Activated CD8-positive, alpha-beta memory T cell treated with anti-CD3 and anti-CD28 coated beads for 36 hours (primary cell): ENCODE measurements around the gene CAMK2A. TPM values are rescaled to one million over a fixed set of nuclear protein-coding genes. Genes with fewer than 3 reads are reported as not detected.
"Not testable (repeated sequence)": the region's sequence is repeated elsewhere in the genome, so short reads cannot be mapped to it uniquely, and the experiment has no call there.

Source experiments
- CTCF ChIA-PET: fragments of 350-600 bp; sonication (Branson Sonifier 250); formaldehyde crosslinking; loops from one replicate; lab custom pipeline; 2021; ENCODE audit warnings: antibody characterized with exemption; lab: Charles Lee
- POLR2A ChIA-PET: fragments of 350-600 bp; sonication (Branson Sonifier 250); formaldehyde crosslinking; loops from one replicate; lab custom pipeline; 2021; ENCODE audit warnings: antibody characterized with exemption; lab: Charles Lee
- total RNA-seq, 2 experiments: library from RNA; stranded (reverse); gene quantifications; one replicate each; pipeline ENCODE4 v1.2.3, GENCODE V29; 2021

Gene CAMK2A
- total RNA-seq, 2 experiments from 2014 or later: not detected

DNA sequence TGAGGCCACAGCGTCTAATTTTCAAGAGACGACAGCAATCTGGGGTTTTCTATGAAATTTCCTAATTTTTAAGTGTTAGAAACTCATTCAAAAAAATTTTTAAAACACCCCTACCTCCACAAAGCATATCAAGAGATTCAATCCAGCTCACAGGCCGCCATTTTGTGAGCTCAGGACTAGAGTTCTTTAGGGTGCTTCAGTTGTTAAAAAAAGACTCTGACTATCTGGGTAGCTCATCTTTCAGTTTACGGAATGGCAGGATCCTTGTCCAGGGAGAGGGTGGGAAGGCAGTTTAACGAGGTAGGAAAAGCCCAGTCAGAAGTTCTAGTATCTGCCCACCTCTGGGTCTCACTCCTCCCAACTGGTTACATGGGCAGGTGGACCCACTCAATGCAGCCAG is 43.1 kb downstream of the CAMK2A start:
- ChIA-PET POLR2A (no interaction called here), CTCF (no interaction called here)

DNA sequence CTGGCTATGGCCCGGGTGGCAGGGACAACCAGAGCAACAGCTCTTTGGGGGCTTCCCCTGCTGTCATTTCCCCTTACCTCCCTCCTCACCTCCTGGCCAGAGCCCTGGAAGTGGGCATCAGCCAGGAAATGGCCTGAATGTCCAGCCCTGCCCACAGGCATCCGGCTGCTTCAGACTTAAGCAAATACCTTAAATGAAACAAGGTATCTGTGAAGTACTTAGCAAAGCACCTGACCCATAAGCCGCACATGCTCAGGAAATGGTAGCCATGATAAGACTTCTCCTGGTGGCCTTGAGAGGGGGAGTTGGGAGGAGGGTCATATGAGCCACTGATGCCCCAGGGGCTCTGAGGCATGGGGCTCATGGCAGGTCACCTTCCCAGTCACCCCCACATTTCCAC is 43.8 kb downstream of the CAMK2A start:
- CTCF ChIA-PET: no interaction called here
- POLR2A ChIA-PET: no interaction called here

DNA sequence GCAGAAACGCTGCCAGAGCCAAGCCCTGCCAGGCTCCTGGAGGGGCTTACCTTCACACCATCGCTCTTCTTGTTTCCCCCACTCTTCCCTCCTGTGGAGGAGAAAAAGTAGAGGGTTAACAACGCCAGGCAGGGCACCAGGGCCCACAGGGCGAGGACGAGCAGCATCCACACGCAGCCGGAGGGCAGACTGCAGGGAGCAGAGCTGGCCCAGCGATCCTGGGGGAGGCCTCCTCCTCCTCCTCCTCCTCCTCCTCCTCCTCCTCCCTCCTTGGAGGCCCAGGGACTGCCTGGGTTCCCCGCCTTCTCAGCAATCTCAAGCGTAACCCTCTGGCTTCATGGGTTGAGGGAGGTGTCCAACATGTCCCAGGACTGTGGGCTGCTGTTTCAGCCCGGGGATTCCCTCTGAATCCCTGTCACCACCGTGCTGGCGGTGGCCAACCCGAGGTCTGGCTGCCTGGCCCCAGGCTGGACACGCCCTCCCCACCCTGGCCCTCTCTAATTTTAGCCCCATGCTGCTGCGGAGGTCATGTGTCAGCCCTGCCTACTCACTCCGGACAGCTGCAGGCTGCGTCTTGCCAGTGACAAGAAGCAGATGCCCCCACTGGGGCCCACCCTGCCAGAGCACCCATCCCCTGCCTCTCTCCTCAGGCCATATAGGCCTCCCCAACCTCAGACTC is 44.3 kb downstream of the CAMK2A start:
- ChIA-PET CTCF (no interaction called here), POLR2A (no interaction called here)

DNA sequence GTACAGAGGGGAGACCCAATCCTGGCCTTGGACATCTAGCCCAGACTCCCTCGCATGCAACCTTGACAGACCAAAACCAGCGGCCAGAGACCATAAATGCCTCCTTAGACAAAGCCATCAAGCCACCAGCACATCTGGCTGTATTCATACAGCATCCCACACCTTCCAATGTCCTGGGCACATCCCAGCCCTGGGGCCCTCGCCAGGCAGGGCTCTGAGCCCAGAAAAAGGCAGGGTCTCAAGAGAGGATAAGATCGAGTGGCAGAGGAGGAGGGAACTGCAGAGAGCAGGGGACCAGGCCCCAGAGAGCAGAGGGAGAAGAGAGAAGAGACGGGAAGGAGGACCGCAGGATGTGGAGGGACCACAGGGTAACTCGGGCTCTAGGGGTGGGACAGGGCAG is 45.4 kb downstream of the CAMK2A start:
- POLR2A ChIA-PET: no interaction called here
- CTCF ChIA-PET: no interaction called here

DNA sequence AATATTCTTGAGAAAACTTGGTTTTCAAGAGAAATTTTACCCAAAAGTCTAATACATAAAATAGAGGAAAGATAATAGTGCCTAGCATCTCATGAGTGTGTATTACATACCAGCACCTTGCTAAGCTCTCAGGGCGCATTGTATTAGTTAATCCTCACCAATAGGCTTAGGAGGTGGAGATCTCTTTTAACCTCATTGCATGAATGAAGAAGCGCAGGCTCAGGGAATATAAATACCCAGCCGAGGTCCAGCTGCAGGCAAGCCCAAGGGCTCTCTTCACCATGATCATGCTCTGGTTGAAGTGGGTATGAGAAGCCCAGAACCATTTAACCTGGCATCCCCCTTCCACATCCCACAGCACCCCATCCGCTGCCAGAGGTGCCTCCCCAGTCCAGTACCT is 46.0 kb downstream of the CAMK2A start:
- POLR2A ChIA-PET: no interaction called here

DNA sequence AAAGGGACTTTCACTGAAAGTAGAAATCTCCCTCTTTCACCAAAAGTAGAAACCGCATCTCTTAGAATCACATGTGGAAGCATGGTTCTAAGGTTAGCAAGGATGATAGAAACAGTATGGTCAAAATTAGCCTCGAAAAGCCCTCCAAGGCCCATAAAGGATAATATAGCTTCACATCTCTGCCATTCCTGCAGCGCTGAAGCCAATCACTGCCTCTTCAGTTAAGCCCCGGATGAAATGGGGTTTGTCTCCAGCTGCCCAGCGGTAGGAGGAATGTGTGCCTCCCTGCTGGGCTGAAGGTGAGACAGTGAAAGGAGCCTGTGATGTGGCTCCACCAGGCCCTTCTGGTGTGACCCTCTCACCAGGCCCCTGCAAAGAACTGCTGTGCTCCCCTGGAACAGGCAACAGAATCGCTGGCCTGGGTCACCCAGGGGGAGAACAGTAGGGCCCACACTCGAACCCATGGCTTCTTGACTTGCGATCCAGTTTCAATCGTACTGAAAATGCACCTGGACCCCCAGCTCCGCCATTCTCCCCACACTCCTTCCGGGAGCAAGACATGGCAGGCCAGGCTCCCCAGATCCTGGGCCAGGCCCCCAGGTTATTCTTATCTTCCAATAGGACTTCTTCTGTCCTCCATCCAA is 47.2 kb downstream of the CAMK2A start:
- ChIA-PET CTCF (no interaction called here), POLR2A (no interaction called here)

More for the DNA sequence above, 46.0 kb downstream of the CAMK2A start:
- CTCF ChIA-PET: interaction anchor here (0.5 kb wide), 1 partner anchor 196 kb away, joined by 7 read pairs; no protein-coding TSS in a partner anchor

DNA sequence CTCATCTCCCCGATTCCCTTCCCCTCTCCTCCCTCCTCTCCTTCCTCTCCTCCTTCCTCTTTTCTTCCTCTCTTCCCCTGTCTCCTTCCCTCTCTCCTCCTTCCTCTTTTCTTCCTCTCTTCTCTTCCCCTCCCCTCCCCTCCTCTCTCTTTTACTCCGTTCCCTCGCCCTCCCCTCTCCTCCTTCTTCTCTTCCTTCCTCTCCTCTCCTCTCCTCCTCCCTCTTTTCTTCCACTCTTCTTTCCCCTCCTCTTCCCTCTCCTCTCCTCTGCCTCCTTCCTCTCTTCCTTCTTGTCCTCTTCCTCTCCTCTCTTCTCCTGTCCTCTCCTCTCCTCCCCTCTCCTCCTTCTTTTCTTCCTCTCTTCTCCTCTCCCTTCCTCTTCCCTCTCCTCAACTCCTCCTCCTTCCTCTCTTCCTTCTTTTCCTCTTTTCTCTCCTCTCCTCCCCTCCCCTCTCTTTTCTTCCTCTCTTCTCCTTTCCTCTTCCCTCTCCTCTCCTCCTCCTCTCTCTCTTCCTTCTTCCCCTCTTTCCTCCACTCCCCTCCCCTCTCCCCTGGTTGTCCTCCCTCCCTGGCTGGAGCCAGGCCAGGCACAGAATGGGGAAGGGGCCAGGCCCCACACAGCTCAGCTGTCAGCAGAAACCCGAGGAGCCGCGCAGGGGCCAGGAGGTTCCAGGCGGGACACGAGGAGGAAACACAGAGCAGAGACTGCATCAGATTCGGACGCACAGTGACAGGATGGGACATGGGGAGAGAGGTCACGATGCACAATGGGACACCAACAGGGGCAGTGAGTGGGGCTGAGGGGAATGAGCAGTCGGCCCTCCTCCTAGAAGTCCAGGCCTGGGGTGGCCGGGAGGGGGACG is 48.0 kb downstream of the CAMK2A start:
- POLR2A ChIA-PET: no interaction called here

DNA sequence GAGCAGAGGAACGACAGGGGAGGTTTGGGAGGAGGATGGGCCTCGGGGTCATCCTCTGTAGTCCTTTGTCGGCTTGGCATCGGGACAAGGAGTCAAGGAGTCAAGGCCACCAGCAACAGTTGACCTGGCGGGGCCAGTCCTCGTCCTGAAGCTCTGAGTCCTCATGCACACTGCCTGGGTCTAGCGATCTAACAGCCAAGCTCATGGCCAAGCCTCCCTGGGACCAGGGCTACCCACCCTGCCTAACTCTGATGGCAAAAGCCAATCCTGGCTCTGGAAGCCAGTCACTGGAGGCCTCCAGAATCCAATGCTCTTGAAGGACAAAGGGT is 49.8 kb downstream of the CAMK2A start:
- ChIA-PET POLR2A (no interaction called here), CTCF (no interaction called here)

More for the DNA sequence above, 48.0 kb downstream of the CAMK2A start:
- CTCF ChIA-PET: no interaction called here

DNA sequence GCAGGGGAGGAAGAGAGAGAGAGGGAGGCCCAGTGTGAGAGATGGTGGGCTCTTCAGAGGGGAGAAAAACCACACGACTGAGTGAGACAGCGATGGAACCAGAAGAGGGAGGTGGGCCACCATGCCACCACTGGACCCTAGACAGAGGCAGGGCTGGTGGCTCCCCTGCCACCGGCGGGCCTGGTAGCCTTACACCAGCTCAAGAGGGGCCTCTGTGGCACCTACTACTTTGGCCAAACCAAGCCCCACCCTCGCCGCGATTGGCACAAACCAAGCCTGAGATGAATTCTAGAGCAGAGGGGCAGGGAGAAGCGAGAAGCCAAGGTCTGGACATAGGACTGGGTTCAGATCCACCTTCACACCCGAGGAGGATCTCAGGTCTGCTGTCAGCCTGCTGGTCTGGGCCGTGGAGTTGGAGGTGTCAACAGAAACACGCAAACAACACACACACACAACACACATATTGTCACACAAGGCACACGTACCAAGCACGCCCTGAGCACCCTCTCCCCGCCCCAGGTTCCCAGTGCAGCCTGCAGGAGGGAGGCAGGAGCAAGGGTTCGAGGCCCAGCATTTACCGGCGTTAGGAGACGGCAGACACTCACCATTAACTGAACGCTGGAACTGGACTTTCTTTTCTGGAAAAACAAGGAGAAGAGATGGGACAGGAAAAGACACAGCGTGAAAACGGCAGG is 50.3 kb downstream of the CAMK2A start:
- CTCF ChIA-PET: no interaction called here

GRCh38 chr5:150238646-150239045 is 50.9 kb downstream of the CAMK2A start:
- CTCF ChIA-PET: no interaction called here
- POLR2A ChIA-PET: no interaction called here

More for the DNA sequence above, 50.3 kb downstream of the CAMK2A start:
- POLR2A ChIA-PET: no interaction called here

GRCh38 chr5:150236981-150237754 is 52.4 kb downstream of the CAMK2A start:
- CTCF ChIA-PET: no interaction called here
- POLR2A ChIA-PET: no interaction called here

- ChIA-PET CTCF (no interaction called here), POLR2A (no interaction called here)
Measured at GRCh38 chr5:150236313-150236712, 53.3 kb downstream of the CAMK2A start.

DNA sequence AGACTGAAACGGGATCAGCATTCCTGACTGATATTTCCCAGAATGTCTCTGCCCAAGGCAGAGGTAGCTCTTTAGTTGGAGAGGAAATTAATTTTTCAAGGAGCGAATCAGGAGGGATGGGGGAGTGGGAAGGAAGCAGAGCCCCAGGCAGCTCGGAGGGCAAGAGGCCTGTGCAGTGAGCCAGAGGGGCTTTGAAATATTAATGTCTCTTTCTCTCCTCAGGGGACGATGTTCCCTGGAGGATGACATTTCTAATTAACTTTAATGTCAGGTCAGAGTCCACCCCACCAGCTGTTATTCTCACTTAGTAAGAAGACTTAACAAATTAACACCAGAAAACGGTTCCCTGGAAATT is 54.1 kb downstream of the CAMK2A start:
- ChIA-PET CTCF (no interaction called here), POLR2A (no interaction called here)

- ChIA-PET CTCF (no interaction called here), POLR2A (no interaction called here)
Measured at GRCh38 chr5:150234576-150235499, 54.7 kb downstream of the CAMK2A start.

DNA sequence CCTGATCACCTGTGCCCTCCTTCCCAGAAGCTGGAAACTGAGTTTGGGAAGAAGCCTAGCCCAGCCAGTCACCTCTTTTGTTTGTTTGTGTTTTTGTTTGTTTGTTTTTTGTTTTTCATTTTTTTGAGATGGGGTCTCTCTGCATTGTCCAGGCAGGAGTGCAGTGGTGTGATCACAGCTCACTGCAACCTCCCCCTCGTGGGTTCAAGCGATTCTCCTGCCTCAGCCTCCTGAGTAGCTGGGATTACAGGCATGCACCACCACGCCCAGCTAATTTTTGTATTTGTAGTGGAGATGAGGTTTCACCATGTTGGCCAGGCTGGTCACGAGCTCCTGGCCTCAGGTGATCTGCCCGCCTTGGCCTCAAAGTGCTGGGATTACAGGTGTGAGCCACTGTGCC is 55.9 kb downstream of the CAMK2A start:
- POLR2A ChIA-PET, CTCF ChIA-PET: not testable (repeated sequence)

- ChIA-PET CTCF (no interaction called here), POLR2A (interaction anchor here (0.6 kb wide), 1 partner anchor 9 kb away, joined by 4 read pairs; no protein-coding TSS in a partner anchor)
Measured at GRCh38 chr5:150230842-150231241, 58.7 kb downstream of the CAMK2A start.

GRCh38 chr5:150229571-150229970 is 60.0 kb downstream of the CAMK2A start:
- ChIA-PET POLR2A (no interaction called here), CTCF (interaction anchor here (1.3 kb wide), 1 partner anchor 11 kb away, joined by 4 read pairs; no protein-coding TSS in a partner anchor)

DNA sequence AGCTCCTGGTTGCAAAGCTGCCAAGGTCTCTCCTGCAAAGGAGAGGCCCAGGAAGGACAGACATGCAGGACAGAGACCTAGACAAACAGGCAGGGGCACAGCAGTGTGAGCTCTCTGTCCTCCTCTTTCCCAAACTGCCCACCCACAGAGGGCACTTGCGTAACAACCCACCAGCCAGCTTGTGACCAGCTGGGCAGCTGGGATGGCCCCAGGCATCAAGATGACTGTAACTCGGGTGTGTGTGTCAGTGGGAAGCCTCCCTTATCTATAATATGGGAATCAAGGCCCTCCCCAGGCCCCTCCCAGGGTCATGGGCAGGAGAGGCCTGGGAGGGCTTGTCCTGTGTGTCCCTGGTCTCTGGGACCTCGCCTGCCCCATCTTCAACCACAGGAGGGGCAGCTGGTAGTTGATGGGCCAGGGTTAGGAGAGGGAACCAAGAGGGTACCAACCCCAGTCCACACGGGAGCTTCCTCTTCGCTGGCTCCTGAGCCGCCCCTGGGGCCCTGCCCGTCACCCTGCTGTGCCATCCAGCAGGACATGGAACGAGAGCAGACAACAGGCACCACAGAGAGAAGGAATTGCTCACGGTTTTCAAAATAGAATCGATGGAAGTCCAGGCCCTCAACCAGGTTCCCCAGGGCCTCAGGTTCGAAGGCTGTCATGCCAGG is 61.8 kb downstream of the CAMK2A start:
- ChIA-PET POLR2A (no interaction called here), CTCF (no interaction called here)
